Frontal cortex (tissue), 4 donors: ENCODE measurements around the gene SLC25A13. TPM values are rescaled to one million over a fixed set of nuclear protein-coding genes. Genes with fewer than 3 reads are reported as not detected.
"Not testable (repeated sequence)": the region's sequence is repeated elsewhere in the genome, so short reads cannot be mapped to it uniquely, and the experiment has no call there.

Source experiments
- DNase-seq, 2 donors: peaks; one replicate each; pipeline ENCODE4 v3.0.0; 2012; ENCODE audit warnings: low spot score in 2 of 2
- FAIRE-seq: peaks from 2 replicates; lab custom pipeline; 2012; peaks lifted over from hg19 to GRCh38; lab: Jason Lieb, UNC
- total RNA-seq: library from RNA; depleted of rRNA; stranded (reverse); fragments of >200 nt; gene quantifications from one replicate; pipeline ENCODE4 v1.2.3, GENCODE V29; 2014
- donor health status: control.
- donor health status: control.
- donor health status: control.

The SLC25A13 gene
- total RNA-seq, 1 donor from 2014 or later = 11.4 TPM

DNA sequence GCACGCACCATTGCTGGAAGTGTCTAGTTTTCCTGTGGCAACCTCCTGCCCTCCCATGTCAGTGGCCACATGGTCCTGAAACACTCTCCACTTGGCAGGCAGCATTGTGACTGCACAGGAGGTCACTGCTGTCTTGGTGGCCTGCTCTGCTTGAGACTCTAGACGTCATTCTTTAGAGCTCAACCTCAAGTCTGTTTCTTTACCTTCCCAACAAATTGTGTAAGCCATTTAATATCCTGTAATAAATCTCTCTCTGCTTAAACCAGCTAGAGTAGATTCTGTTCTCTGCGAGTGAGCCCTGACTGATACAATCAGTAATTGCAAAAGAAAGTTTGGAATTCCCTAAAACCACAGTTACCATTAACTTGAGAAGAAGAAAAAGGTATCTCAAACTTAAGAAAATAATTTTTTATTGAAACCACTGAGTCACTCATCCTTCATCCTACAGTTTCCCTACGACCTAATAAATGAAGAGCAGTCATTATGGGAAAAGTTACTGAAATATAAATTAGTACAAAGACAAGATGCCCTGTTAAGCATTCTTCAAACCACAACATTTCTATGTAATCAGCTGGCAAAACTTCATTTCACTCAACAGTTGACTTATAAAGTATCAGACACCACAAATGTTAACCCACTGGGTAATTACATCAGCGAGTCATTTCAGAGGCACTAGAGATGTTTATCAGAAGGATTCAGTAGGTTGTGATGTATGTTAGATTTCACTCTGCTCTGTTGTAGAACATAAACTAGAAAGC is 18.0 kb downstream of the SLC25A13 start:
- FAIRE-seq = no peak
- DNase-seq = no peak

GRCh38 chr7:96303105-96303685 is 18.7 kb downstream of the SLC25A13 start:
- FAIRE-seq = no peak

GRCh38 chr7:96300986-96301385 is 20.9 kb downstream of the SLC25A13 start:
- FAIRE-seq = no peak

More at GRCh38 chr7:96303105-96303685, 18.7 kb downstream of the SLC25A13 start:
- no peak for DNase-seq

DNA sequence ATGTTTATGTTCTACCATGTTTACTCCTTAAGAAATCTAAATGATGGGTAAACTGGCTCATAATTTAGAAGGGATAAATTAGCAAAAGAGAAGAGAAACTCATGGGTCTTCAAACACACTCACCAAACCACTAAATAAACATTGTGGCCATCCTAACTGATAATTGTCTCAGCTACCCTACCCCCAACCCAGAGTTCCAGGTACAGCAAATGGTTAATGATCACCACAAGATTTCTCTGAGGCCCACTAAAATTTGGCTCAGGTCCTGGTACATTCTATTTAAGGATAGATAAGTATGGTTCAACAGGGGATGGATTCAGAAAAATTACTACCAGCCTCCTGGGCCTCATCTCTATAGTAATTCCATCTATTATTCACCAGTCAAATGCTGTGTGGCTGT is 21.4 kb downstream of the SLC25A13 start:
- FAIRE-seq = no peak
- no peak for DNase-seq

More at GRCh38 chr7:96300986-96301385, 20.9 kb downstream of the SLC25A13 start:
- DNase-seq = no peak

DNA sequence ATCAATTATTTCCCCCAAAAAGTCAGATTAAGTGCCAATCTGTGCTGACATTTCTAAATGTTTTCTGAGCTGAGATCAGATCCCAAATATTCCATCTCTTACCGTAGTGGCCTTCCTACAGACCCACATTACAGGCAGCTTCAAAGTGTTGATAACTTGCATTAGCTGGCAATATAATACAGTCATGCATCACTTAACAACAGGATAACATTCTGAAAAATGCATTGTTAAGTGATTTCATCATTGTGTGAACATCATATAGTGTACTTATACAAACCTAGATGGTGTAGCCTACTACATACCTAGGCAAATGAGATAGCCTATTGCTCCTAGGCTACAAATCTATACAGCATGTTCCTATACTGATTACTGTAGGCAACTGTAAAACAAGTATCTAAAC is 22.4 kb downstream of the SLC25A13 start:
- FAIRE-seq (no peak), DNase-seq (no peak)

DNA sequence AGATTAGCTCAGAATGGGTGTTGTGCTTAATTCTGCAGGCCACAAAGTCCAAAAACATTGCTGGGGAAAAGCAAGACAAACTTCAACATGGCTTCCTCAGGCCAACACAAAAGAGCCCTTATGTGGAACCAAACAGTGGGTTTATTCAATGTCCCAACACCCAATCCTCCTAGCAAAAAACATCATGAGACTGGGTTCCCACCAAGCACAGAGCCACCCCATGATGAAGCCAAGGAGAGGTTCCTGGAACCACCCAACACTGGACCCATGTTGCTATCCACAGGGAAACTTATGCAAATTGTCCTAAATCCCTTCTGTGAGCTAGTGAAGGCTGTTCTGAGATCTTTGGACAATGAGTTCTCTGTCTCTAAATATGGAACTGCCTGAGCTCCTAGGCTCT is 24.0 kb downstream of the SLC25A13 start:
- DNase-seq (peak in 1 of 2 donors; percentile 31), FAIRE-seq (peak; percentile 66)

GRCh38 chr7:96297446-96297845 is 24.5 kb downstream of the SLC25A13 start:
- not testable (repeated sequence) for DNase-seq, FAIRE-seq

DNA sequence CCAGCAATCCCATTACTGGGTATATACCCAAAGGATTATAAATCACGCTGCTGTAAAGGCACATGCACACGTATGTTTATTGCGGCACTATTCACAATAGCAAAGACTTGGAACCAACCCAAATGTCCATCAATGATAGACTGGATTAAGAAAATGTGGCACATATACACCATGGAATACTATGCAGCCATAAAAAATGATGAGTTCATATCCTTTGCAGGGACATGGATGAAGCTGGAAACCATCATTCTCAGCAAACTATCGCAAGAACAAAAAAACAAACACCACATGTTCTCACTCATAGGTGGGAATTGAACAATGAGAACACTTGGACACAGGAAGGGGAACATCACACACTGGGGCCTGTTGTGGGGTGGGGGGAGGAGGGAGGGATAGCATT is 28.0 kb downstream of the SLC25A13 start:
- not testable (repeated sequence) for DNase-seq, FAIRE-seq

GRCh38 chr7:96287559-96287958 is 34.3 kb downstream of the SLC25A13 start:
- DNase-seq (no peak), FAIRE-seq (no peak)

GRCh38 chr7:96287132-96287531 is 34.8 kb downstream of the SLC25A13 start:
- DNase-seq = no peak
- no peak for FAIRE-seq

DNA sequence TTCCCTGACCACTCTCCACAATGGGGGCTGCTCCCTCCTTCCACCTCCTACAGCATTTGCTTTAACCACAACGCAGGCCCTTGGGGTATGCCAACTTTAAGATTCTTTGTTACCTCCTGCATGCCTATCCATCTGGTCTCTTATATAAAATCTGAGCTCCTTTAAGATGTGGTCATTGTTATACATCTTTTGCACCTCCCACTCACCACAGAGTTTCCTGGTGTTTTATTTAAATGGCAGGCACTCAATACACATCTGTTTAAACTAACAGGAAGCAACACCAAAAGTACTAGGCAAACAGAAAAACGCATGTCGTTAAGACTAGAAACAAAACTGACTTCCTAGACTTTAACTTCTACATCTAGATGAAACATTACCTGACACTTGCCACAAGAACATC is 36.3 kb downstream of the SLC25A13 start:
- no peak for DNase-seq
- no peak for FAIRE-seq

DNA sequence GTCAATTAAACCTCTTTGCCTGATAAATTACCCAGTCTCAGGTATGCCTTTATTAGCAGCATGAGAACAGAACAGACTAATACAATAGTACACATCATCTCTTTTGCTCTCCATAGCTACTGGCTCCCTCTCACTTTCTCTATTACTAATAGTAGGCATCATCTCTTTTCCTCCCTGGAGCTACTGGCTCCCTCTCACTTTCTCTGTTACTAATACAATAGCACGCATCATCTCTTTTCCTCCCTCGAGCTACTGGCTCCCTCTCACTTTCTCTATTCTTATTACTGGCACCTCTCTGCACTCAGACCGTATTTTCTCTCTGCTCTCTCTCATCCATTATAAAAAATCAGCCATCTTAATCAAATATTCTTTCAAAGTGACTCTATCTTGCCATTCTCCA is 37.1 kb downstream of the SLC25A13 start:
- DNase-seq = no peak
- no peak for FAIRE-seq

- no peak for FAIRE-seq
- DNase-seq = no peak
These were observed 37.7 kb downstream of the SLC25A13 start for GRCh38 chr7:96284240-96284639.

GRCh38 chr7:96282835-96283234 is 39.1 kb downstream of the SLC25A13 start:
- DNase-seq = no peak
- no peak for FAIRE-seq

GRCh38 chr7:96277921-96278320 is 44.0 kb downstream of the SLC25A13 start:
- DNase-seq (no peak), FAIRE-seq (no peak)

DNA sequence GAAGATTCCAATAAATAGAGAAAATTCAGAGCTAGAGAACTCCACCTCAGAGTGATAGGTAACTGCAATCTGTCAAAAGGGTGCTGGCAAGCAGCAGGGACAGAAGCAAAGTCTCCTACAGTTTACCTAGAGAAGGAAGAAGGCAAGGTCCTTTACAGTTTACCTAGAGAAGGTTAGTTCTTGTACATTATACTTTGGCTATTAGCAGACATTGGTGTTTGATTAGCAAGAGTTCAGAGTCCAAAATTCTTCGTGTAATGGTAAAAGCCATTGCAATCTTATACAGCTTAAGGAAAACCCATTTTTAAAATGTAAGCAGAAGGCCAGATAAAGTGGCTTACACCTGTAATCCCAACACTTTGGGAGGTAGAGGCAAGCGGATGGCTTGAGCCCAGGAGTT is 45.9 kb downstream of the SLC25A13 start:
- DNase-seq (no peak), FAIRE-seq (no peak)

- FAIRE-seq (no peak), DNase-seq (no peak)
These were observed 48.2 kb downstream of the SLC25A13 start for GRCh38 chr7:96273716-96274115.

DNA sequence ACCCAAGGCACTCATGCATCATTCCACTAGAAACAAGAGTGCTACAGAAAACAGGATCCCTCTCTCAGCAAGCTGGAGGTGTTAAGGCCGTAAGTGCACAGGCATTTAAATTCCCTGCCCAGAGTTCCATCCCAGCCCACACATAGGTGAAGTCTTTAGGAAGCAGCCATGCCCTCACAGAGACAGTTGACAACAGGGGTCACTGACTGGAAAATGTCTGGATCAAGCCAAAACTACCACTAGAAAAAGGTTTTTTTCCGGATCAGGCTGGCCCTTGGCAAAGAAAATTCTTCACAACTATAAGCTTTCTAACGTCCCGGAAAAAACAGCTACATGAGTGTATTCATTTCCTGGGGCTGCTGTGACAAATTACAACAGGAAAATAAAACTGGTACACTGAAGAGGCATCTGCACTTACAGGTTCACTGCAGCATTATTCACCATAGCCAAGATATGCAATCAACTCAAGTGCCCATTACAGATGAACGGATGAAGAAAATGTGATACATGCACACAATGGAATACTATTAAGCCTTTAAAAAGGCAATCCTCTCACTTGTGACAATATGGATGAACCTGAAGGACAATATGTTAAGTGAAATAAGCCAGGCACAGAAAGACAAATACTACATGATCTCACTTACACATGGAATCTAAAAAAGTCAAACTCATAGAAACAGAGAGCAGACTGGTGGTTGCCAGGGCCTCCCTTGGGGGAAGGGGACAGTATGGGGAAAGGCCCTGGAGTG is 52.5 kb downstream of the SLC25A13 start:
- no peak for DNase-seq
- no peak for FAIRE-seq

- no peak for FAIRE-seq
These were observed 55.3 kb downstream of the SLC25A13 start for GRCh38 chr7:96266580-96266979.

GRCh38 chr7:96266015-96266414 is 55.9 kb downstream of the SLC25A13 start:
- no peak for FAIRE-seq

More at GRCh38 chr7:96266580-96266979, 55.3 kb downstream of the SLC25A13 start:
- no peak for DNase-seq

DNA sequence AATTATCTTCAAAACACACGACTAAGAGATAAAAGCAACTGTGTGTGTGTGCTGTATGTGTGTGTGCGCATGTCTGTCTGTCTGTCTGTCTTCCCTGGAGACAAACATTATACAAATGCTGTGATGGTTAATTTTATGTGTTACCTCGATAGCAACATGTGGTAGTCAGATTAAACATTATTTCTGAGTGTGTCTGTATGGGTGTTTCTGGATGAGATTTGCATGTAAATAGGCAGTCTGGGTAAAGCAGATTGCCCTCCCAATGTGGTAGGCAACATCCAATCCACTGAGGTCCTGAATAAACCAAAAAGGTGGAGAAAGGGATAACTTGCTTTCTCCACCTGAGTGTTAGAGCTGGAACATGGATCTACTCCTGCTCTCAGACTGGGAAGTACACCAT is 67.9 kb downstream of the SLC25A13 start:
- DNase-seq (no peak), FAIRE-seq (no peak)

More at GRCh38 chr7:96266015-96266414, 55.9 kb downstream of the SLC25A13 start:
- DNase-seq = no peak
